Measurements from ENCODE around the gene CEP43. TPM values are rescaled to one million over a fixed set of nuclear protein-coding genes. Genes with fewer than 3 reads are reported as not detected.

Gene CEP43
- total RNA-seq, 2 experiments from 2014 or later: 19.6 to 20.3 TPM

GRCh38 chr6:166955865-166956443 lies 43.2 kb upstream of the CEP43 start:
- Mint-ChIP-seq H3K4me3 (peak overlapping the region; percentile 86), H3K36me3 (ENCODE audit: low read depth) (peaks cover 5% of the 10 kb centered on the region), H3K9me3 (no peaks in the 10 kb centered on the region), H3K27me3 (ENCODE audit: low read depth) (no peaks in the 10 kb centered on the region), H3K4me1 (ENCODE audit: low read depth) (peaks cover 77% of the 10 kb centered on the region), H3K27ac (peak overlapping the region; percentile 81)
- peak; percentile 45 for DNase-seq
- intact Hi-C loops (cut with micrococcal nuclease): loop anchor here (1.0 to 10.0 kb wide), 4 partner anchors 13 to 701 kb away; partner anchors contain the start of genes MPC1 and RPS6KA2
- CTCF ChIA-PET: interaction anchor here (0.7 to 2.4 kb wide), 5 partner anchors 8 to 169 kb away, joined by 3 to 11 read pairs (median 4); no protein-coding TSS in a partner anchor

GRCh38 chr6:166956444-166957086 lies 42.6 kb upstream of the CEP43 start, which contains the start of gene RNASET2:
TSS of gene RNASET2 (minus strand) at chr6:166956550. CDS start at chr6:166956182, 368 bp downstream.
- Mint-ChIP-seq H3K4me3 (peak within 1 kb of the TSS; percentile 86), H3K27me3 (ENCODE audit: low read depth) (no peaks in the 10 kb centered on the region), H3K27ac (peak within 1 kb of the TSS; percentile 95), H3K9me3 (no peaks in the 10 kb centered on the region), H3K4me1 (ENCODE audit: low read depth) (peaks cover 71% of the 10 kb centered on the region), H3K36me3 (ENCODE audit: low read depth) (peaks cover 5% of the 10 kb centered on the region)
- CTCF ChIA-PET: interaction anchor here (0.7 to 2.4 kb wide), 6 partner anchors 9 to 182 kb away, joined by 3 to 11 read pairs (median 3); no protein-coding TSS in a partner anchor
- intact Hi-C loops (cut with micrococcal nuclease): loop anchor here (1.0 to 10.0 kb wide), 4 partner anchors 14 to 702 kb away; partner anchors contain the start of genes MPC1 and RPS6KA2
- DNase-seq: peak; percentile 99

- H3K36me3 Mint-ChIP-seq (ENCODE audit: low read depth): peaks cover 5% of the 10 kb centered on the region
- H3K9me3 Mint-ChIP-seq: peaks cover under 1% of the 10 kb centered on the region
- DNase-seq: peak; percentile 82
- peak overlapping the region; percentile 95 for H3K27ac Mint-ChIP-seq
- intact Hi-C loops (cut with micrococcal nuclease): loop anchor here (2.0 to 10.0 kb wide), 3 partner anchors 14 to 702 kb away; partner anchors contain the start of gene MPC1
- CTCF ChIA-PET: interaction anchor here (0.6 to 2.4 kb wide), 5 partner anchors 15 to 289 kb away, joined by 3 to 11 read pairs (median 3); no protein-coding TSS in a partner anchor
- peaks cover 65% of the 10 kb centered on the region for H3K4me1 Mint-ChIP-seq (ENCODE audit: low read depth)
- H3K27me3 Mint-ChIP-seq (ENCODE audit: low read depth): no peaks in the 10 kb centered on the region
- peak overlapping the region; percentile 86 for H3K4me3 Mint-ChIP-seq
Measured at GRCh38 chr6:166957087-166957804, 42.0 kb upstream of the CEP43 start.

DNA sequence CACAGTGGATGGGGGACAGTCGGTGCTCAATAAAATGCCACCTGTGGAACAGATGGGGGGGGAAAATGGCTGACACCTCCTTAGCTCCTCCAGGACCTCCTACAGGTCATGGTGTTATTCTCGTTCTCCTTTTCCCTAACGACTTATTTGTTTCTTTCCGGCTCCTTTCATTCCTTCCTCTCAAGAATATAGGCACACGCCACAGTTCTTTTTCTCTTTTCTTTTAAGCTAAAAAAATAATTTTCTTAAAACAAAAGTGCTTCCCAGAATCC lies 41.5 kb upstream of the CEP43 start:
- Mint-ChIP-seq H3K9me3 (peaks cover 5% of the 10 kb centered on the region), H3K27ac (peak overlapping the region; percentile 95), H3K4me3 (peak overlapping the region; percentile 86), H3K27me3 (ENCODE audit: low read depth) (no peaks in the 10 kb centered on the region), H3K4me1 (ENCODE audit: low read depth) (peaks cover 60% of the 10 kb centered on the region), H3K36me3 (ENCODE audit: low read depth) (peaks cover 5% of the 10 kb centered on the region)
- no peak for DNase-seq
- intact Hi-C loops (cut with micrococcal nuclease): loop anchor here (2.0 to 10.0 kb wide), 3 partner anchors 15 to 703 kb away; partner anchors contain the start of gene MPC1
- CTCF ChIA-PET: interaction anchor here (0.6 to 1.5 kb wide), 3 partner anchors 169 to 288 kb away, joined by 3 read pairs; no protein-coding TSS in a partner anchor

DNA sequence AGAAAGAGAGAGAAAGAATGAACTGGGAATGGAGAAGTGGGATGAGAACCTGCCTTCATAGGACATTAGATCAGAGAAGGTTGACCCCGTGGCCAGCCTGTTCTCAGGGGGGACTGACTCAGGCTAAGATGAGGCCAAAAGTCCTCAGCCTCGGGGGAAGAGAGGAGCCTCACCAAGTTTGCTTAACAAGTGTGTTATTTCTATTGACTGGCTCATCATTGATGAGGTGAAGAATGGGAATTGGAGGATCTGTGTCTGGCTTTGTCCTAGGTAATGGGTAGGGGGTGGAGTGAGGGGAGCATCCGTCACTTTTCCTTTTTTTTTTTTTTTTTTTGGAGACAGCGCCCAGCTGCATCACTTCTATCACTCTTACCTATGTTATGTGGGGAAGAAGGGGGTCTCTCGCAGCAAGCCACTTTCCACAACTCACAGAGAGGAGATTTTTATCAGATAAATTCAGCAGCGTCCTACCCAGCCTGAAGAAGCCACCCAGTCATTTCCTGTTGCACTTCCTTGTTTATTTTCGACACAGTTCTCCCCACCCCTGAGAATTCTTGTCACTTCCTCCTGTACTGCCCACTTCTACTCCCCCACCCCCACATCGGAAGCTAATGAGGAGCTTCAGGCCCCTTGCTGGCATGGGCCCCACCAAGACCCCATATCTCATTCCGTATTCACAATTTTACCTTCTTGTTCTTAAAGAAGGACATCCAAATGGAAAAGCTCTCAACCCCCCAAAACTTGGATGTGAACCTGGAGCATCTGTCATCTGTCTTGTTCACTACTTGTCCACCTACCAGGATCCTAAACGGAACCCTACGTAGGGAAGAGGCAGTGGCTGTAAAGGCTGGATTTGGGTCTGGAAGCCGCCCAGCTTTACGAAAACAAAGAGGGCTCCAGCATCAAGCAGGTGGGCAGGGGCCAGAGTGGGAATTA lies 40.0 kb upstream of the CEP43 start:
- H3K4me3 Mint-ChIP-seq: peak overlapping the region; percentile 86
- peaks cover 45% of the 10 kb centered on the region for H3K4me1 Mint-ChIP-seq (ENCODE audit: low read depth)
- H3K27me3 Mint-ChIP-seq (ENCODE audit: low read depth): no peaks in the 10 kb centered on the region
- peak; percentile 71 for DNase-seq
- H3K36me3 Mint-ChIP-seq (ENCODE audit: low read depth): peaks cover 5% of the 10 kb centered on the region
- H3K27ac Mint-ChIP-seq: peak overlapping the region; percentile 95
- CTCF ChIA-PET: interaction anchor here (0.8 to 2.8 kb wide), 3 partner anchors 17 to 182 kb away, joined by 3 to 21 read pairs (median 5); no protein-coding TSS in a partner anchor
- intact Hi-C loops (cut with micrococcal nuclease): loop anchor here (1.0 to 10.0 kb wide), 3 partner anchors 8 to 704 kb away; no protein-coding TSS in a partner anchor
- H3K9me3 Mint-ChIP-seq: peaks cover 9% of the 10 kb centered on the region

- peaks cover 5% of the 10 kb centered on the region for H3K36me3 Mint-ChIP-seq (ENCODE audit: low read depth)
- H3K4me3 Mint-ChIP-seq: peak overlapping the region; percentile 19
- peaks cover 10% of the 10 kb centered on the region for H3K9me3 Mint-ChIP-seq
- CTCF ChIA-PET: interaction anchor here (0.8 to 2.8 kb wide), 4 partner anchors 9 to 182 kb away, joined by 3 to 21 read pairs (median 4); no protein-coding TSS in a partner anchor
- DNase-seq: no peak
- H3K4me1 Mint-ChIP-seq (ENCODE audit: low read depth): peaks cover 39% of the 10 kb centered on the region
- H3K27ac Mint-ChIP-seq: peak overlapping the region; percentile 95
- intact Hi-C loops (cut with micrococcal nuclease): loop anchor here (1.0 to 10.0 kb wide), 3 partner anchors 9 to 705 kb away; no protein-coding TSS in a partner anchor
- no peaks in the 10 kb centered on the region for H3K27me3 Mint-ChIP-seq (ENCODE audit: low read depth)
Measured at GRCh38 chr6:166959911-166960608, 39.1 kb upstream of the CEP43 start.

- H3K27me3 Mint-ChIP-seq (ENCODE audit: low read depth): no peaks in the 10 kb centered on the region
- CTCF ChIA-PET: interaction anchor here (0.8 to 2.8 kb wide), 3 partner anchors 10 to 29 kb away, joined by 3 to 21 read pairs (median 3); no protein-coding TSS in a partner anchor
- H3K9me3 Mint-ChIP-seq: peaks cover 10% of the 10 kb centered on the region
- H3K4me1 Mint-ChIP-seq (ENCODE audit: low read depth): peaks cover 35% of the 10 kb centered on the region
- peaks cover under 1% of the 10 kb centered on the region for H3K36me3 Mint-ChIP-seq (ENCODE audit: low read depth)
- intact Hi-C loops (cut with micrococcal nuclease): no loop called here
- H3K4me3 Mint-ChIP-seq: no peak overlapping the region
- peak overlapping the region; percentile 95 for H3K27ac Mint-ChIP-seq
- DNase-seq: no peak
Measured at GRCh38 chr6:166960609-166960978, 38.6 kb upstream of the CEP43 start.

DNA sequence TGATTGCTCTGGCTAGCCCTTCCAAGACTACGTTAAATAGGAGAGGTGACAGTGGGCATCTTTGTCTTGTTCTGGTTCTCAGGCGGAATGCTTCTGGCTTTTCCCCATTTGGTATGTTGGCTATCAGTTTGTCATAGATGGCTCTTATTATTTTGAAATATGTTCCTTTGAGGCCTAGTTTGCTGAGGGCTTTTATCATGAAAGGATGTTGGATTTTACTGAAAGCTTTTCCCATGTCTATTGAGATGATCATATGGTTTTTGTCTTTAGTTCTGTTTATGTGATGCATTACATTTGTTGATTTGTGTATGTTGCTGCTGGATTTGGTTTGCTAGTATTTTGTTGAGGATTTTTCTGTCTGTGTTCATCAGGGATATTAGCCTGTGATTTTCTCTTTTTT lies 32.9 kb upstream of the CEP43 start:
- no peak for DNase-seq
- CTCF ChIA-PET: no interaction called here
- H3K9me3 Mint-ChIP-seq: peaks cover 21% of the 10 kb centered on the region
- intact Hi-C loops (cut with micrococcal nuclease): no loop called here
- H3K36me3 Mint-ChIP-seq (ENCODE audit: low read depth): peaks cover 16% of the 10 kb centered on the region
- H3K4me1 Mint-ChIP-seq (ENCODE audit: low read depth): peaks cover 20% of the 10 kb centered on the region
- H3K27ac Mint-ChIP-seq: no peak overlapping the region
- H3K4me3 Mint-ChIP-seq: no peak overlapping the region
- no peaks in the 10 kb centered on the region for H3K27me3 Mint-ChIP-seq (ENCODE audit: low read depth)

DNA sequence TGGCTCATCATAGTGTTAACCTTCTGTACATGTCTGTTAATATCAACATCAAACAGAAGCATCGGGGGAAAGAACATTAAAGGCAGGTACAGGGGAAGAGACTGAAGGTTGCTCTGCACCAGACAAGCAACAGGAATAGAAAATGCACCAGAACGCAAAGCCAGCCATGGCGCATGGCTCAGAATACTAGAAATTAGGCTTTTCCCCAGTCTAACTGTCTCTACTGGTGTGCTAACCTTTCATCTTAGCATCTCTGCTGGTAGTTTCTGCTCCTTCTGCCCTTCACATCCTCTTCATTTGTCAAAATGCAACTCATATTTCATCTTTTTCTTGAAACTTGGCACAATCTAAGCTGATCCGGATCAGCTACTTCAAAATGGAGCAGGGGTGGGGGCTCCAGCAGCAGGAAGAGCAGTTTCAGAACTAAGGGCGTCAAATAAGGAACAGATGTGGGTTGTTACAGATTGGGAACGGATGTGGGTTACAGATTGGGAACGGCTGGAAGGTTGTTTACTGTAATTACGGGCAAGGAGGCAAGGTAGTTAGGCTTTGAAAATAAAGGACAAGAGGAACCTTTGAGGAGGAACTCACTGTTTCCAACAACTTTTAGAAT lies 29.7 kb upstream of the CEP43 start:
- Mint-ChIP-seq H3K27ac (peak overlapping the region; percentile 76), H3K36me3 (ENCODE audit: low read depth) (peaks cover 16% of the 10 kb centered on the region), H3K4me3 (no peak overlapping the region), H3K4me1 (ENCODE audit: low read depth) (peaks cover 35% of the 10 kb centered on the region), H3K9me3 (peaks cover 11% of the 10 kb centered on the region), H3K27me3 (ENCODE audit: low read depth) (no peaks in the 10 kb centered on the region)
- peak; percentile 43 for DNase-seq
- CTCF ChIA-PET: interaction anchor here (0.8 kb wide), 1 partner anchor 20 kb away, joined by 4 read pairs; no protein-coding TSS in a partner anchor
- intact Hi-C loops (cut with micrococcal nuclease): loop anchor here (1.0 kb wide), 1 partner anchor 10 kb away; no protein-coding TSS in a partner anchor

GRCh38 chr6:166970091-166970490 lies 29.1 kb upstream of the CEP43 start:
- Mint-ChIP-seq H3K36me3 (ENCODE audit: low read depth) (peaks cover 16% of the 10 kb centered on the region), H3K4me1 (ENCODE audit: low read depth) (peaks cover 35% of the 10 kb centered on the region), H3K4me3 (no peak overlapping the region), H3K9me3 (peaks cover 11% of the 10 kb centered on the region), H3K27me3 (ENCODE audit: low read depth) (no peaks in the 10 kb centered on the region), H3K27ac (peak overlapping the region; percentile 38)
- intact Hi-C loops (cut with micrococcal nuclease): no loop called here
- no peak for DNase-seq
- CTCF ChIA-PET: no interaction called here

Data from activated naive CD4-positive, alpha-beta T cell treated with anti-CD3 and anti-CD28 coated beads for 36 hours (primary cell).